ENCODE data around the gene GNB1.

Gene GNB1

GRCh38 chr1:1917995-1918900 is 27.4 kb upstream of the GNB1 start:
- H3F3A ChIP-seq (ENCODE audit: insufficient read depth), result no peaks in the 10 kb centered on the region
- no peaks in the 10 kb centered on the region for H4K20me1 ChIP-seq (ENCODE audit: low read depth, low read length)
- no peak overlapping the region for H2AFZ ChIP-seq (ENCODE audit: low read depth, low read length, severe bottlenecking)
- H3K9me2 ChIP-seq (replicated peaks; ENCODE audit: insufficient read depth, low read length), result no peaks in the 10 kb centered on the region
- no peak for TF ChIP-seq EZH2phosphoT487 (conservative IDR thresholded peaks at IDR 0.05; ENCODE audit: low read length)
- no peak for TF ChIP-seq CTCF (IDR thresholded peaks at IDR 0.05; ENCODE audit: insufficient read depth, low read length, poor library complexity, severe bottlenecking)
- H3K4me3 ChIP-seq (ENCODE audit: insufficient read depth, low read length, poor library complexity, severe bottlenecking), result peak overlapping the region; percentile 40
- no peak overlapping the region for H3K27ac ChIP-seq (ENCODE audit: low read depth, low read length)
- peak overlapping the region; percentile 23; the same call in 1 of the 2 replicates for H3K9ac ChIP-seq (ENCODE audit: low read length)
- H3K9me3 ChIP-seq (ENCODE audit: insufficient read depth, low read length), result no peaks in the 10 kb centered on the region
- no peaks in the 10 kb centered on the region for H3K36me3 ChIP-seq (ENCODE audit: low read length)
- H3K4me2 ChIP-seq (ENCODE audit: low read depth, low read length, poor library complexity, severe bottlenecking), result peak overlapping the region; percentile 52
- no peaks in the 10 kb centered on the region for H3K79me2 ChIP-seq (ENCODE audit: insufficient read depth, low read length)
- no peaks in the 10 kb centered on the region for H3K27me3 ChIP-seq (ENCODE audit: low read length)

- H3K36me3 ChIP-seq (ENCODE audit: low read length), result no peaks in the 10 kb centered on the region
- no peaks in the 10 kb centered on the region for H4K20me1 ChIP-seq (ENCODE audit: low read depth, low read length)
- H3K9me2 ChIP-seq (replicated peaks; ENCODE audit: insufficient read depth, low read length), result no peaks in the 10 kb centered on the region
- H3K4me2 ChIP-seq (ENCODE audit: low read depth, low read length, poor library complexity, severe bottlenecking), result no peak overlapping the region
- no peak overlapping the region for H2AFZ ChIP-seq (ENCODE audit: low read depth, low read length, severe bottlenecking)
- no peaks in the 10 kb centered on the region for H3K27me3 ChIP-seq (ENCODE audit: low read length)
- H3K4me3 ChIP-seq (ENCODE audit: insufficient read depth, low read length, poor library complexity, severe bottlenecking), result no peak overlapping the region
- no peaks in the 10 kb centered on the region for H3F3A ChIP-seq (ENCODE audit: insufficient read depth)
- H3K27ac ChIP-seq (ENCODE audit: low read depth, low read length), result no peak overlapping the region
- no peak overlapping the region for H3K9ac ChIP-seq (ENCODE audit: low read length)
- TF ChIP-seq CTCF (IDR thresholded peaks at IDR 0.05; ENCODE audit: insufficient read depth, low read length, poor library complexity, severe bottlenecking) (no peak), EZH2phosphoT487 (conservative IDR thresholded peaks at IDR 0.05; ENCODE audit: low read length) (no peak)
- H3K9me3 ChIP-seq (ENCODE audit: insufficient read depth, low read length), result no peaks in the 10 kb centered on the region
- H3K79me2 ChIP-seq (ENCODE audit: insufficient read depth, low read length), result no peaks in the 10 kb centered on the region
Observed at GRCh38 chr1:1917304-1917976, 26.6 kb upstream of the GNB1 start.

- H3K27me3 ChIP-seq (ENCODE audit: low read length), result no peaks in the 10 kb centered on the region
- H3K36me3 ChIP-seq (ENCODE audit: low read length), result no peaks in the 10 kb centered on the region
- H3K4me3 ChIP-seq (ENCODE audit: insufficient read depth, low read length, poor library complexity, severe bottlenecking), result no peak overlapping the region
- H3K9ac ChIP-seq (ENCODE audit: low read length), result no peak overlapping the region
- no peaks in the 10 kb centered on the region for H3K9me3 ChIP-seq (ENCODE audit: insufficient read depth, low read length)
- H2AFZ ChIP-seq (ENCODE audit: low read depth, low read length, severe bottlenecking), result no peak overlapping the region
- H3K27ac ChIP-seq (ENCODE audit: low read depth, low read length), result no peak overlapping the region
- H3K9me2 ChIP-seq (replicated peaks; ENCODE audit: insufficient read depth, low read length), result no peaks in the 10 kb centered on the region
- H3F3A ChIP-seq (ENCODE audit: insufficient read depth), result no peaks in the 10 kb centered on the region
- no peak for TF ChIP-seq CTCF (IDR thresholded peaks at IDR 0.05; ENCODE audit: insufficient read depth, low read length, poor library complexity, severe bottlenecking)
- no peak for TF ChIP-seq EZH2phosphoT487 (conservative IDR thresholded peaks at IDR 0.05; ENCODE audit: low read length)
- no peak overlapping the region for H3K4me2 ChIP-seq (ENCODE audit: low read depth, low read length, poor library complexity, severe bottlenecking)
- no peaks in the 10 kb centered on the region for H4K20me1 ChIP-seq (ENCODE audit: low read depth, low read length)
- H3K79me2 ChIP-seq (ENCODE audit: insufficient read depth, low read length), result no peaks in the 10 kb centered on the region
Observed at GRCh38 chr1:1916851-1917251, 26.0 kb upstream of the GNB1 start.

All from SU-DHL-6 (cell line).